GM19351 (cell line): ENCODE results near the gene TAF3.
"Not testable (repeated sequence)": the region's sequence is repeated elsewhere in the genome, so short reads cannot be mapped to it uniquely, and the experiment has no call there.

Experiments used
- ATAC-seq: cut with Tn5 transposase; IDR thresholded peaks from one replicate; pipeline ENCODE4 v1.9.1; 2021; ENCODE audit warnings: mild to moderate bottlenecking, moderate library complexity; ENCODE audit not compliant: unreplicated experiment

Gene TAF3

GRCh38 chr10:8026349-8027259, 208.3 kb downstream of the TAF3 start:
- ATAC-seq, result peak; percentile 46

GRCh38 chr10:8031211-8031610, 212.9 kb downstream of the TAF3 start:
- ATAC-seq, result not testable (repeated sequence)

GRCh38 chr10:8032558-8032957, 214.3 kb downstream of the TAF3 start:
- no peak for ATAC-seq

GRCh38 chr10:8033812-8034465, 215.6 kb downstream of the TAF3 start:
- ATAC-seq, result no peak

GRCh38 chr10:8034466-8035005, 216.2 kb downstream of the TAF3 start:
- no peak for ATAC-seq

- no peak for ATAC-seq
Observed at GRCh38 chr10:8035006-8035640, 216.8 kb downstream of the TAF3 start.

- ATAC-seq, result no peak
Observed at GRCh38 chr10:8035641-8036470, 217.6 kb downstream of the TAF3 start.

- ATAC-seq, result no peak
Observed at GRCh38 chr10:8036506-8037198, 218.3 kb downstream of the TAF3 start.

GRCh38 chr10:8037199-8037801, 219.0 kb downstream of the TAF3 start:
- no peak for ATAC-seq

GRCh38 chr10:8037941-8038894, 219.9 kb downstream of the TAF3 start:
- no peak for ATAC-seq

GRCh38 chr10:8039321-8039881, 221.1 kb downstream of the TAF3 start:
- ATAC-seq, result no peak

- no peak for ATAC-seq
Observed at GRCh38 chr10:8040651-8041050, 222.3 kb downstream of the TAF3 start.

GRCh38 chr10:8041284-8041991, 223.1 kb downstream of the TAF3 start:
- no peak for ATAC-seq

GRCh38 chr10:8041992-8042720, 223.9 kb downstream of the TAF3 start:
- no peak for ATAC-seq

GRCh38 chr10:8042721-8043568, 224.6 kb downstream of the TAF3 start:
- ATAC-seq, result no peak
